ENCODE data around the gene COL19A1. TPM values are rescaled to one million over a fixed set of nuclear protein-coding genes. Genes with fewer than 3 reads are reported as not detected.
A peak's percentile ranks its signal among the peaks of the same experiment; 100 is the strongest.

The COL19A1 gene
- total and polyA plus RNA-seq, 9 of the 15 experiments (the other 6 are each of a cell fraction or from before 2014, with no cell fraction given) = not detected

DNA sequence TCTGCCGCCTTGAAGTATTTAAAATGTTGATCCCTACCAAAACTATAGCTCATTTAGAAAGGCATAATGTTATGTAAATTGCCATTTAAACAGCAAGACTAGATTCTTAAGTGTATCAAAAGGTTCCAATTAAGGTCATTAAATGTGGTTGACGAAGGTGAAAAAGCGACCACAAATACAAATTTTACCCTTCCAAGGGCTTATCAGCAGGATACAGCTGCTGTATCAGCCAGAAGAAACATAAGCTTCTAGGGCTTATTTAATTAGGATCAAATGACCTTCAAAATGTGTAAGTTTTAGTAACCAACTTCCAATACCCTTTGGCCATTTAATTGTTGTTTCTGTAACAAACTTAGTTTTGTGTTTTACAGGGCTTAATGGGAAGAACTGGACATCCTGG is 296.6 kb downstream of the COL19A1 start (continued):
- TF ChIP-seq MTA2 (IDR thresholded peaks at IDR 0.05; ENCODE audit: low read depth) (peak; percentile 80), SMAD2 (IDR thresholded peaks at IDR 0.05; ENCODE audit: low read depth, low read length) (no peak), ZNF311 (CRISPR knock-in tag; IDR thresholded peaks at IDR 0.05) (no peak), NCOA6 (IDR thresholded peaks at IDR 0.05) (no peak), RBM25 (IDR thresholded peaks at IDR 0.05; ENCODE audit: low read depth, low read length, severe bottlenecking) (no peak), PCBP1 (IDR thresholded peaks at IDR 0.05; ENCODE audit: low read depth, low read length, poor library complexity, severe bottlenecking) (no peak), CHD4 (IDR thresholded peaks at IDR 0.05; ENCODE audit: insufficient read depth, insufficient replicate concordance, low read depth, low read length, poor library complexity, severe bottlenecking) (no peak), HNRNPUL1 (IDR thresholded peaks at IDR 0.05; ENCODE audit: low read length) (no peak), PYGO2 (tag; IDR thresholded peaks at IDR 0.05) (no peak), TCF7L2 (IDR thresholded peaks at IDR 0.05; ENCODE audit: low read depth, low read length) (no peak), ZNF507 (tag; conservative IDR thresholded peaks at IDR 0.05) (no peak), DPF2 (IDR thresholded peaks at IDR 0.05) (peak; percentile 90), CBX5 (IDR thresholded peaks at IDR 0.05; ENCODE audit: borderline replicate concordance, low read depth) (no peak), NRF1 (conservative IDR thresholded peaks at IDR 0.05 in 1 of 2, IDR thresholded peaks at IDR 0.05 in 1 of 2) (no peak), BMI1 (IDR thresholded peaks at IDR 0.05; ENCODE audit: low read length) (no peak)
- TF ChIP-seq, protein P1, sequence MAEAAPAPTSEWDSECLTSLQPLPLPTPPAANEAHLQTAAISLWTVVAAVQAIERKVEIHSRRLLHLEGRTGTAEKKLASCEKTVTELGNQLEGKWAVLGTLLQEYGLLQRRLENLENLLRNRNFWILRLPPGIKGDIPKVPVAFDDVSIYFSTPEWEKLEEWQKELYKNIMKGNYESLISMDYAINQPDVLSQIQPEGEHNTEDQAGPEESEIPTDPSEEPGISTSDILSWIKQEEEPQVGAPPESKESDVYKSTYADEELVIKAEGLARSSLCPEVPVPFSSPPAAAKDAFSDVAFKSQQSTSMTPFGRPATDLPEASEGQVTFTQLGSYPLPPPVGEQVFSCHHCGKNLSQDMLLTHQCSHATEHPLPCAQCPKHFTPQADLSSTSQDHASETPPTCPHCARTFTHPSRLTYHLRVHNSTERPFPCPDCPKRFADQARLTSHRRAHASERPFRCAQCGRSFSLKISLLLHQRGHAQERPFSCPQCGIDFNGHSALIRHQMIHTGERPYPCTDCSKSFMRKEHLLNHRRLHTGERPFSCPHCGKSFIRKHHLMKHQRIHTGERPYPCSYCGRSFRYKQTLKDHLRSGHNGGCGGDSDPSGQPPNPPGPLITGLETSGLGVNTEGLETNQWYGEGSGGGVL (CRISPR knock-in tag; IDR thresholded peaks at IDR 0.05) = no peak
- TF ChIP-seq, protein P2, sequence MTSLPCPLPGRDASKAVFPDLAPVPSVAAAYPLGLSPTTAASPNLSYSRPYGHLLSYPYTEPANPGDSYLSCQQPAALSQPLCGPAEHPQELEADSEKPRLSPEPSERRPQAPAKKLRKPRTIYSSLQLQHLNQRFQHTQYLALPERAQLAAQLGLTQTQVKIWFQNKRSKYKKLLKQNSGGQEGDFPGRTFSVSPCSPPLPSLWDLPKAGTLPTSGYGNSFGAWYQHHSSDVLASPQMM (CRISPR knock-in tag; IDR thresholded peaks at IDR 0.05) = no peak
- TF ChIP-seq, protein P3, sequence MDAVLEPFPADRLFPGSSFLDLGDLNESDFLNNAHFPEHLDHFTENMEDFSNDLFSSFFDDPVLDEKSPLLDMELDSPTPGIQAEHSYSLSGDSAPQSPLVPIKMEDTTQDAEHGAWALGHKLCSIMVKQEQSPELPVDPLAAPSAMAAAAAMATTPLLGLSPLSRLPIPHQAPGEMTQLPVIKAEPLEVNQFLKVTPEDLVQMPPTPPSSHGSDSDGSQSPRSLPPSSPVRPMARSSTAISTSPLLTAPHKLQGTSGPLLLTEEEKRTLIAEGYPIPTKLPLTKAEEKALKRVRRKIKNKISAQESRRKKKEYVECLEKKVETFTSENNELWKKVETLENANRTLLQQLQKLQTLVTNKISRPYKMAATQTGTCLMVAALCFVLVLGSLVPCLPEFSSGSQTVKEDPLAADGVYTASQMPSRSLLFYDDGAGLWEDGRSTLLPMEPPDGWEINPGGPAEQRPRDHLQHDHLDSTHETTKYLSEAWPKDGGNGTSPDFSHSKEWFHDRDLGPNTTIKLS (IDR thresholded peaks at IDR 0.05; ENCODE audit: borderline replicate concordance, low read depth) = no peak
- TF ChIP-seq, protein P4, sequence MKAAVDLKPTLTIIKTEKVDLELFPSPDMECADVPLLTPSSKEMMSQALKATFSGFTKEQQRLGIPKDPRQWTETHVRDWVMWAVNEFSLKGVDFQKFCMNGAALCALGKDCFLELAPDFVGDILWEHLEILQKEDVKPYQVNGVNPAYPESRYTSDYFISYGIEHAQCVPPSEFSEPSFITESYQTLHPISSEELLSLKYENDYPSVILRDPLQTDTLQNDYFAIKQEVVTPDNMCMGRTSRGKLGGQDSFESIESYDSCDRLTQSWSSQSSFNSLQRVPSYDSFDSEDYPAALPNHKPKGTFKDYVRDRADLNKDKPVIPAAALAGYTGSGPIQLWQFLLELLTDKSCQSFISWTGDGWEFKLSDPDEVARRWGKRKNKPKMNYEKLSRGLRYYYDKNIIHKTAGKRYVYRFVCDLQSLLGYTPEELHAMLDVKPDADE (conservative IDR thresholded peaks at IDR 0.05; ENCODE audit: control insufficient read depth, low read depth, low read length) = no peak
- TF ChIP-seq, protein P5, sequence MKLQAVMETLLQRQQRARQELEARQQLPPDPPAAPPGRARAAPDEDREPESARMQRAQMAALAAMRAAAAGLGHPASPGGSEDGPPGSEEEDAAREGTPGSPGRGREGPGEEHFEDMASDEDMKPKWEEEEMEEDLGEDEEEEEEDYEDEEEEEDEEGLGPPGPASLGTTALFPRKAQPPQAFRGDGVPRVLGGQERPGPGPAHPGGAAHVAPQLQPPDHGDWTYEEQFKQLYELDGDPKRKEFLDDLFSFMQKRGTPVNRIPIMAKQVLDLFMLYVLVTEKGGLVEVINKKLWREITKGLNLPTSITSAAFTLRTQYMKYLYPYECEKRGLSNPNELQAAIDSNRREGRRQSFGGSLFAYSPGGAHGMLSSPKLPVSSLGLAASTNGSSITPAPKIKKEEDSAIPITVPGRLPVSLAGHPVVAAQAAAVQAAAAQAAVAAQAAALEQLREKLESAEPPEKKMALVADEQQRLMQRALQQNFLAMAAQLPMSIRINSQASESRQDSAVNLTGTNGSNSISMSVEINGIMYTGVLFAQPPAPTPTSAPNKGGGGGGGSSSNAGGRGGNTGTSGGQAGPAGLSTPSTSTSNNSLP (IDR thresholded peaks at IDR 0.05; ENCODE audit: borderline replicate concordance, low read depth, low read length) = peak; percentile 95; the same call in 1 of the 2 replicates
